ENCODE results near the gene IGFL4. TPM values are rescaled to one million over a fixed set of nuclear protein-coding genes. Genes with fewer than 3 reads are reported as not detected.

IGFL4 gene
- total RNA-seq, 1 donor from 2014 or later: 0.84 TPM

DNA sequence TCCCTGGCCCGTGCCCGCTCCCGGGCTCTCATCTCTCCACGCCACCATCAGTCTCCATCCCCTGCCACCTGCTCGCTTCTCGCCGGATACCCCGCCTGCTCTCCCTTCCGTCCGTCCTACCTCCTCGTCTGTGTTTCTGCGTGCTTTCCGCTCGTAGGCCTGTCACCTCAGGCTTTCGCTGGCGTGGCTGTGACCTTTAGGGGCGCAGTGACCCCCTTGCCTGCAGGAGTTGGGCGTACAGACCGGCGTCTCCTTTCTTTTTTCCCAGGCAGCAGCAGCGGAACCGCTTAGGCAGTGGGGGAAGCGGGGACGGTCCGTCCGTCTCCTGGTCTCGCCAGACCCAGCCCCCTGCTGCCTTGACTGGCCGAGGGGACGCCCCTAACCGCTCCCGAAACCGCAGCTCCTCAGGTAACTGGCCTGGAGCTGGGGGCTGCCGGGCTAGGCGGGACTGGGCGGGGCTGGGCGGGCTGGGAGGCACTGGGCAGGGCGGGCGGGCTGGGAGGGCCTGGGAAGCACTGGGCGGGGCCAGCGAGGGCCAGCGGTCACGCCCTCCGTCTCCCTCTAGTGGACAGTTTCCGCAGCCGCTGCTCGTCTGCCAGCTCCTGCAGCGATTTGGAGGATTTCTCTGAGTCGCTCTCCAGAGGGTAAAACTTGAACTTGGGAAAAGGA, 24.2 kb downstream of the IGFL4 start:
- TF ChIP-seq, protein P1, sequence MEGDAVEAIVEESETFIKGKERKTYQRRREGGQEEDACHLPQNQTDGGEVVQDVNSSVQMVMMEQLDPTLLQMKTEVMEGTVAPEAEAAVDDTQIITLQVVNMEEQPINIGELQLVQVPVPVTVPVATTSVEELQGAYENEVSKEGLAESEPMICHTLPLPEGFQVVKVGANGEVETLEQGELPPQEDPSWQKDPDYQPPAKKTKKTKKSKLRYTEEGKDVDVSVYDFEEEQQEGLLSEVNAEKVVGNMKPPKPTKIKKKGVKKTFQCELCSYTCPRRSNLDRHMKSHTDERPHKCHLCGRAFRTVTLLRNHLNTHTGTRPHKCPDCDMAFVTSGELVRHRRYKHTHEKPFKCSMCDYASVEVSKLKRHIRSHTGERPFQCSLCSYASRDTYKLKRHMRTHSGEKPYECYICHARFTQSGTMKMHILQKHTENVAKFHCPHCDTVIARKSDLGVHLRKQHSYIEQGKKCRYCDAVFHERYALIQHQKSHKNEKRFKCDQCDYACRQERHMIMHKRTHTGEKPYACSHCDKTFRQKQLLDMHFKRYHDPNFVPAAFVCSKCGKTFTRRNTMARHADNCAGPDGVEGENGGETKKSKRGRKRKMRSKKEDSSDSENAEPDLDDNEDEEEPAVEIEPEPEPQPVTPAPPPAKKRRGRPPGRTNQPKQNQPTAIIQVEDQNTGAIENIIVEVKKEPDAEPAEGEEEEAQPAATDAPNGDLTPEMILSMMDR (IDR thresholded peaks at IDR 0.05; ENCODE audit: unreplicated experiment): peak; percentile 86
- H3K4me1 Mint-ChIP-seq (ENCODE audit: low read depth): peaks cover 12% of the 10 kb centered on the region

DNA sequence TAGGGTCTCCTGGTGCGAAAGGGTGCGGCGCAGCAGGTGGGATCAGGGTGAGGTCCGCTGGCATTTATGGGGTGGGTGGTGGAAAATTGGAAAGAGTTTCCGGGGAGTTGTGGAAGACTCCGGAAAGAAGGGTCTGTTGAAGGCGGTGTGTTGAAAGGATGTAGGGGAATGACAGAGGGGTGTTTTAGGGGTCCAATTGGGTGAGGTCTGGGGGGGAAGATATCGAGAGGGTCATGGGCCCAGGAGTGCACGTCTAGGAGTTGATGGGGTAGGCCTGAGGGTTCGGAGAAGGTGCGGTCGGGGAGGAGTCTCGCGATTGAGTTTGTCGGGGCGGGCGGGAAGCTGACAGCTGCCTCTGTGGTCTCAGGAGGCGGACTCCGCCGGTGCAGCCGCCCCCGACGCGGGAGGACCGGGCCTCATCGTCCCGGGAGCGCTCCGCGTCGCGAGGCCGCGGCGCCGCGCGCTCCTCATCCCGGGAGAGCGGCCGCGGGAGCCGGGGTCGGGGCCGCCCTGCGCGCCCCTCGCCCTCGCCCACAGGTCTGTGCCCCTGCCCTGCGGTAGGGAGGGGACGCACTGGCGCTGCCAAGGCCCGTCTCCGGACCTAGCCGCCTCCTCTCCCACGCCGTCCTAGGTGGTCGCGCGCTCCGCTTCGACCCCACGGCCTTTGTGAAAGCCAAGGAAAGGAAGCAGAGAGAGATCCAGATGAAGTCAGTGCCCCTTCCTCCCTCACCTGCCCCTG, 24.9 kb downstream of the IGFL4 start:
- Mint-ChIP-seq H3K36me3 (ENCODE audit: insufficient read depth) (peaks cover 10% of the 10 kb centered on the region), H3K27ac (no peak overlapping the region)

More for the DNA sequence above, 24.2 kb downstream of the IGFL4 start:
- Mint-ChIP-seq H3K9me3 (ENCODE audit: low read depth) (no peaks in the 10 kb centered on the region), H3K27ac (no peak overlapping the region), H3K4me3 (ENCODE audit: low read depth) (peak overlapping the region; percentile 66), H3K36me3 (ENCODE audit: insufficient read depth) (peaks cover 6% of the 10 kb centered on the region), H3K27me3 (peaks cover 23% of the 10 kb centered on the region)
- peak; percentile 81 for DNase-seq (ENCODE audit: low spot score, unreplicated experiment)

DNA sequence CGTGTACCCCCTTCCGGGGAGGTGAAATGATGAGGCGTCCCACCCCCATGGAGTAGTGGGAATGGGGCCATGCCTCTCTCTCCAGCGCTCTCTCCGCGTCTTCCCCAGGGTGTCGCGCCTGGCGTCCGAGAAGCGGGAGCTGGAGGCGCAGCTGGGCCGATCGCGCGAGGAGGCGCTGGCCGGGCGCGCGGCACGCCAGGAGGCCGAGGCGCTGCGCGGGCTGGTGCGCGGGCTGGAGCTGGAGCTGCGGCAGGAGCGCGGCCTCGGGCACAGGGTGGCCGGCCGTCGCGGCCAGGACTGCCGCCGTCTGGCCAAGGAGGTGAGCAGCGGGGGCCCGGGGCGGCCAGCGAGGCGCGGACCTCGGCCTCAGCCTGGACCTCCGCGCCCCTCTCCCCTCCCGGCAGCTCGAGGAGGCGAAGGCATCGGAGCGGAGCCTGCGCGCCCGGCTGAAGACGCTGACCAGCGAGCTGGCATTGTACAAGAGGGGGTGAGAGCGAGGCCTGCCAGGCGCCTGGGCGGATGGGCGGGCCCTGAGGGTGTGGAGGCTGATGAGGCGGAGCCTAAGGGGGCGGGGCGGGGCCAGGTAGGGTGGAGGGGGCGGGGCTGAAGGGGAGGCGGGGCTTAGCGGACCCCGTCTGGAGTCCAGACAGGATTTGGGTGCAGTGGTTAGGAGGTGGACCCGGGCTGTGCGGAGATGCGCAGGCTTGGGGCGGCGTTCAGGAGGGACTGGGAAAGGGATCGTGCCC, 25.7 kb downstream of the IGFL4 start:
- H3K4me1 Mint-ChIP-seq (ENCODE audit: low read depth): peaks cover 12% of the 10 kb centered on the region
- H3K9me3 Mint-ChIP-seq (ENCODE audit: low read depth): no peaks in the 10 kb centered on the region
- TF ChIP-seq, protein P1 (IDR thresholded peaks at IDR 0.05; ENCODE audit: unreplicated experiment): no peak
- peak; percentile 50 for DNase-seq (ENCODE audit: low spot score, unreplicated experiment)
- peak overlapping the region; percentile 65 for H3K4me3 Mint-ChIP-seq (ENCODE audit: low read depth)
- H3K27ac Mint-ChIP-seq: no peak overlapping the region
- H3K27me3 Mint-ChIP-seq: peaks cover 26% of the 10 kb centered on the region
- peaks cover 15% of the 10 kb centered on the region for H3K36me3 Mint-ChIP-seq (ENCODE audit: insufficient read depth)

More for the DNA sequence above, 24.9 kb downstream of the IGFL4 start:
- Mint-ChIP-seq H3K27me3 (peaks cover 26% of the 10 kb centered on the region), H3K4me1 (ENCODE audit: low read depth) (peaks cover 12% of the 10 kb centered on the region), H3K9me3 (ENCODE audit: low read depth) (no peaks in the 10 kb centered on the region), H3K4me3 (ENCODE audit: low read depth) (peak overlapping the region; percentile 66)
- TF ChIP-seq, protein P1 (IDR thresholded peaks at IDR 0.05; ENCODE audit: unreplicated experiment): no peak
- DNase-seq (ENCODE audit: low spot score, unreplicated experiment): no peak

- TF ChIP-seq, protein P1 (IDR thresholded peaks at IDR 0.05; ENCODE audit: unreplicated experiment): no peak
- Mint-ChIP-seq H3K27ac (no peak overlapping the region), H3K4me1 (ENCODE audit: low read depth) (peaks cover 12% of the 10 kb centered on the region), H3K4me3 (ENCODE audit: low read depth) (peak overlapping the region; percentile 65), H3K36me3 (ENCODE audit: insufficient read depth) (peaks cover 18% of the 10 kb centered on the region), H3K27me3 (peaks cover 26% of the 10 kb centered on the region), H3K9me3 (ENCODE audit: low read depth) (no peaks in the 10 kb centered on the region)
- DNase-seq (ENCODE audit: low spot score, unreplicated experiment): no peak
These were observed 26.3 kb downstream of the IGFL4 start for GRCh38 chr19:46014534-46014933.

Data from progenitor cell of endocrine pancreas (in vitro differentiated cells).